ENCODE data around the gene PITPNM3.

Gene PITPNM3

DNA sequence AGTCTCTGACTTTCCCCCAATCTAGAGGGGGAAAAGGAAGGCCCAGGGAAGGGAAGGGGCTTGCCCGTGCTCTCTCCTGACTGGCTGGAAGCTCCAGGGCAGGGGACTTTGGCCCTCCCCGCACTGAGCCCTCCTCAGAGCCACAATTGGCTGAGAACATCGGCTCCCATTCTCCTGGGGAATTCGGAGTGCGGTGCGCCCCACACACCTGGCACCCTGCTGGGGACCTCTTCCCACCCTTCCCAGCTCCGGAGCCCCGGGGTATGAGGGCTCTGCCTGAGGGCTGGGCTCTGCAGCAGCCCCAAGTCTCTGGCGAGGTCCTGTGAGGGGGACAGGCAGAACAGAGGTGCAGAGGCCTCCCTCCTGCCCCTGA is 76.1 kb downstream of the PITPNM3 start:
- no peak for DNase-seq (ENCODE audit: low read depth in 2 of 2)

DNA sequence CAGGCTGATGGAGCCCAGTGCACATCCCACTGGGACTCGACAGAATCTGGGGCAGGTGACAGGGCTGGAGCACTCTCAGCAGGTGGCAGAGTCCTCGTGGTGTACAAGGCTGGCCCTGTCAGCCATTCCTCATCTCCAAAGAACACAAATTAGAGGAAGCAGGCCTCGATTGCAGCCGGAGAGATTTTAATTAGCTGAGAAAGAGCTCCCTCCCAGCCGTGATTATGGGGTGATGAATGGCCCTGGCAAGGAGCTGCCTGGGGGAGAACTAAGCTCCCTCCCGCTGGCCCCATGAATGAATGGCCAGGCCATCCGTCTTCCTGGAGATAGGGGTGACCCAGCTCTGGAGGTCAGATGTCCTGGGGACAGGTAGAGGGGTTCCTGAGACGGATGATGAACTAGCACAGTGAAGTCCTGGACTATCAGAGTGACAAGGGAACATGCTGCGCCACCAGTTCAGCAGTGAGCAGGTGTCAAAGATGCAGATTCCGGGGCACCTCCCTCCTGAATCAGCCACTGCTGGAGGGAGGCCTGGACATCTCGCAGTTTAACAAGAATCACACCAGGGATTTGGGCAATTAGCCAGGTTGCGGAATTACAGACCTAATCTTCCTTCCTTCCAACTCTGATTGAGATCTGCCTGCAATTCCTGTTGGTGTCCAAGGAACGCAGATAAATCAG is 76.6 kb downstream of the PITPNM3 start:
- no peak for DNase-seq (ENCODE audit: low read depth in 2 of 2)

DNA sequence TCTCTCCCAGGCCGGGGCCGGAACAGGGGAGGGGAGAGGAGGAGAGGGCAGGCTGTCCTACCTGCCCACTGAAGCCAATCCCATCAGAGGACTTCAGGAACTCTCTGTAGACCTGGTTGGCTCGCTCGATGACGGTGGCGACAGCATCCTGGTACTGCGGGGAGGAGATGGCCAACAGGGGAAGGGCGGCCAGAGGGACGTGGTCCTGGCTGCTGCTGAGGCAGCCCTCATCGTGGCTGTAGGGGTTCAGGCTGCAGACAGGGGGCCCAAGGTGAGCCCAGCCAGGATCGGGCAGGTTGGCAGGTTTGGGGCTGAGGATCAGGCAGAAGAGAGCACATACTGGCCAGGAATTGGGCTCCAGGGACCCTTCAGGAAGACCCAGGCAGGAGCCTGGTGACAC is 77.9 kb downstream of the PITPNM3 start:
- no peak for DNase-seq (ENCODE audit: low read depth in 2 of 2)

DNA sequence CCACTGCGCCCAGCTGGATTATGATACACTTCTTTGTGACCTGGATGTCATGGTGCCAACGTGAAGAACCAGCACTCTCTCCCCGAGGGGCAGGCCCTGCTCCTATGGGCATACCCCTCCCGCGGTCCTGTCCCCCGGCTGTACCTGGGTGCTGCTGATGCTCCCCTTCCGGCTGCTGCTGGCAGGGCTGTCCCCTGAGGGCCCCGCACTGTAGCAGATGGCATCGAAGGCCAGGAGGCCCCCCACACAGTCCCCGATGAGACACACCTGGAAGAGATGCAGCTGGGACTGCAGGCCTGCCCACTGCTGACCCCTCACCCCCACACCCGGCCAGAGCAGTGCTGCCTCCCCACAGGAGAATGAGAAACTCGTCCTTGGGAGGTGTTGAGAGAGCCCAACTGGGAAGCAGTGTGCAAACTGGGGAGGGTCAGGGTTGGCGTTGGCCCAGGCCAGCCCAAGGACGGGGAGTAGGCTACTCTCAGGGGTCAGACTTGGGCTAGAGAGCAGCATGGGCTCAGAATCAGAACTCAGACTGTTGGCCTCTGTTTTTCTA is 78.4 kb downstream of the PITPNM3 start:
- no peak for DNase-seq (ENCODE audit: low read depth in 2 of 2)

DNA sequence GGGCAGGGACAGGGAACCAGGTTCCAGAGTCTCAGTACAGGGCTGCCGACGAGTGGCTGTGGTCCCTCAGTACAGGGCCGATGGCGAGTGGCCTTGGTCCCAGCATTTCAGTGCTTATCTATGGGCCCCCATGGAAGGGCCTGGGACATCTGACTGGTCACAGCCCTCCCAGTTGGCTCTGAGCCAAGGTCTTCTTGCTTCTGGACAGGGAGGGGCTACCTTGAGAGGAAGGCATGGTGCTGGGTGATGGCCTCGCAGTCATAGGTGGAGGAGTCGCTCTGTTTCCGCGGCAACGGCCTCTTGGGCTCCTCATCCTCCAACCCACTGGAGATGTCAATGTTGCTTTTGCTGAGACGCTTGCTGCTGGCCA is 79.6 kb downstream of the PITPNM3 start:
- no peak for DNase-seq (ENCODE audit: low read depth in 2 of 2)

DNA sequence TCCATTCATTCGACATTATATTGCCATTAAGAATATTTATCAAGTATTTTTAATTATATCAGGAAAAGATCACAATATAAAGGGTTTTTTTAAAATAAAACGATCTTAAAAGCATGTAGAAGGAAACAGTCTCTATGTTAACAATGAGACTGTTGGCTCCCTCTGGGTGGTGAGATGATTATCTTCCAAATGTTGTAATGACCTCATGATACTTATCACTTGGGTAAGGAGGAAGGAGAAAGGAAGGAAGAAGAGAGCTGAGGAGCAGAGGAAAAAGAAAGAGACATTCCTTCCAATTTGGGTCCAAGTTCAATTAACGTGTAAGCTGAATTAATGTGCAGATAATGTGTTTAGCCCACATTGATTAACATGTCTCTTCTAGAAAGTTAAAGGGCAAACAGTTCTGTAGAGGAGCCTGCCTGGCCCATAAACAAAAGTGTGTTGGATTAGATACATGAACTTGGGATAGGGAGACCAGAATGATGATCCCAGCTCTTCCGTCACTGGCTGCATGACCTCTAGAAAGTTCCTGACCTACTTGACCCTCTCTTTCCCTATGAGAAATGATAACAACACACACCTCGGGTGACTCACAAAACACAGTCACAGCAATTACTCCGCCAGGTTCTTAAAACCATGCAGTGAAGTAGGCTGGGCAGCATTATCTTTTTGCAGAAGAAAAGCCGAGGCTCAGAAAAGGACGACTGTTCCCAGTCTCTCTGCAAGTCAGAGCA is 80.1 kb downstream of the PITPNM3 start:
- DNase-seq (ENCODE audit: low read depth in 2 of 2): no peak

DNA sequence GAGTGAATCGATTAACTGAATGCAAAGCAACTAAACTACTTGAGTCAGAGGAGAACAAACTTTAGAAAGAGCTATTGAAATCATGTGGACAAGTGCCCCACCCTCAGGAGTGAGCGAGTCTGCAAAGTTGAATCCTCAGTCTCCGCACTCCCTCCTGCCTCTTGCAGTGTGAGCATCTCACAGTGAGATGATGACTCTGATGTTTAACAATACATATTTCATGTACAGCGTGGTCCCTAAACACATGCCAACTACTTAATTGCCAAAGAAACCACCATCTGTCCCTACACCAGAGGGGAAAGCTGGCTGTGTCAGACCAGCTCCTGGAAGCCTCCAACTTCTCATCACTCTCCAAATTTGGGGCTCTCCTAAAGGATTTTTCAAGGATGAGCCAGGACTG is 80.9 kb downstream of the PITPNM3 start:
- DNase-seq (ENCODE audit: low read depth in 2 of 2): no peak

DNA sequence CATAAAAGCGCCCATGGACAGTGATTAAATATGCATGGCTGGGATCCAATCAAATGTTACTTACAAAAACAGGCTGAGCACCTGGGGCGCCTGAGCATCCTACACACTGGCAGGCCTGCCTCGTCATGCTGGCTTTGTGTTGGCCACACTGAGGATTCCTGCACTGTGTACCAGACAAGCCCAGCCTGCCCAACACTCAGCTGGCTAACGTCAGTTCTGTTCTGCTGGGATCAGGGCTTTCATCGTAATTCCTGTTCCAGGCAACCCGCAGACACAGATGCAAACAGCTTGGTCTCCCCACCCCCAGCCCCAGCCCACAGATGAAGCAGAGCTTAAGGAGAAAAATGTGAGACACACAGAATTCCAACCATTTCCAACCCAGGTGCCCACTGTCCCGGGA is 81.4 kb downstream of the PITPNM3 start:
- no peak for DNase-seq (ENCODE audit: low read depth in 2 of 2)

DNA sequence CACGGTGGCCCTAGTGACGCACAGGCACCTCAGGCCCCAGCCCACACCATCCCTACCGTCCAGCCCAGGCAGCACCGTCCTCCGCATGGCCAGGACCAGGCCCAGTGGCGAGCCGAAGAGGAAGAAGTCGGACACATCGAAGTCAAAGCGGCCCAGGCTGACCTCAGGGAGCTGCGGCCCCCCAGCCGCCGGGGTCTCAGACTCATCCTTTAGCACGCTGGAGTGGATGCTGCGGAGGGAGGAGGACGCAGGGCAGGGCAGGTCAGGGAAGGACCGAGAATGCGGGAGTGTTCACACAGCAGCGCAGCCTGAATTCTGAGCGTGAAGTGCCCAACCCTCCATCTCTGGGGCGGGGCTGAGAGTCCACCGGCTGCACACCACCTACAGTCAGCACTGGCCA is 82.0 kb downstream of the PITPNM3 start:
- DNase-seq (ENCODE audit: low read depth in 2 of 2): no peak

DNA sequence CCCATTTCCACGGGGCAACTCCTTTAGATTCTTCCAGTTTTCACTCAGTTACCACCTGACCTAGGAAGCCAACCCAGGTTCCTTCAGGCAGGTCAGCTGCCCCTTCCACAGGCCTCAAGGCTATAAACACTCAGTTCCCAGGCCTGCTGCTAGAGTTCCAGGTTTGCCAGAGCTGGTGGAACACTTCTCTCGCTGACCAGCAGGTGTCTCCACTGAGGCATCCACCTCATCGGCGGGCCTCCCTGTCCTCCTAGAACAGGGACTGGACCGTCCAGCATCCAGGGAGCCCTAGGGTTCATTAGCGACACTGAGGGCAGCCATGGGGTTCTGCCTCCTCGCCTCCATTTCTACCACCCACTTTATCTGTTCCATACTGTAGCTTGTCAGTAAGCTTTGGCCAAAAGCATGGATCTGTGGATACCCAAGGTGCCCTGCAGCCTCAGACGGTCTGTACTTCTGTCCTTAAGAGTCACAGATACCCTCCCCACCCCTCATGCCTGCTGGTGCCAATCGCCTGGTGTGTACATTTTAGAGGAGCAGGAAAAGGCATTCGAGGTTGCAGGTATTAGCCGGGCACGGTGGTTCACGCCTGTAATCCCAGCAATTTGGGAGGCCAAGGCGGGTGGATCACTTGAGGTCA is 83.1 kb downstream of the PITPNM3 start:
- DNase-seq (ENCODE audit: low read depth in 2 of 2): peak; percentile 43 to 56

DNA sequence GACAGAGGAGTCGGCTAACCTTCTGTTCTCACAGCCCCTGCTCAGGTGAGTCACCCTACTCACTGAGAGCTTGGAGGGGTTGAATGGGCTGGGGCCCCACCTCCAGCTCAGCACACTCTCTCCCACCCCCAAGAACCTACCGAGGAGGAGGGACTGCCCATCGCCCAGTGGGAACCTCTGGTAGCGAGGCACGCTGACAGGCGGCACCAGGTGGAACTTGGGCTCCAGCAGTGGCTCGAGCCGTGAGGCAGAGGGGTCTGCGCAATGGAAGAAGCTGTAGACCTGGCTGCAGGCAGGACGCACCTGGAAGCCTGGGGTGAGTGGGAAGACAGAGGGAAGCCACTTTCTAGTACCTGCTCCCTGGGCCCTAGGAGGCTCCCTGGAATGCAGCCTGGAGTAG is 83.8 kb downstream of the PITPNM3 start:
- no peak for DNase-seq (ENCODE audit: low read depth in 2 of 2)

DNA sequence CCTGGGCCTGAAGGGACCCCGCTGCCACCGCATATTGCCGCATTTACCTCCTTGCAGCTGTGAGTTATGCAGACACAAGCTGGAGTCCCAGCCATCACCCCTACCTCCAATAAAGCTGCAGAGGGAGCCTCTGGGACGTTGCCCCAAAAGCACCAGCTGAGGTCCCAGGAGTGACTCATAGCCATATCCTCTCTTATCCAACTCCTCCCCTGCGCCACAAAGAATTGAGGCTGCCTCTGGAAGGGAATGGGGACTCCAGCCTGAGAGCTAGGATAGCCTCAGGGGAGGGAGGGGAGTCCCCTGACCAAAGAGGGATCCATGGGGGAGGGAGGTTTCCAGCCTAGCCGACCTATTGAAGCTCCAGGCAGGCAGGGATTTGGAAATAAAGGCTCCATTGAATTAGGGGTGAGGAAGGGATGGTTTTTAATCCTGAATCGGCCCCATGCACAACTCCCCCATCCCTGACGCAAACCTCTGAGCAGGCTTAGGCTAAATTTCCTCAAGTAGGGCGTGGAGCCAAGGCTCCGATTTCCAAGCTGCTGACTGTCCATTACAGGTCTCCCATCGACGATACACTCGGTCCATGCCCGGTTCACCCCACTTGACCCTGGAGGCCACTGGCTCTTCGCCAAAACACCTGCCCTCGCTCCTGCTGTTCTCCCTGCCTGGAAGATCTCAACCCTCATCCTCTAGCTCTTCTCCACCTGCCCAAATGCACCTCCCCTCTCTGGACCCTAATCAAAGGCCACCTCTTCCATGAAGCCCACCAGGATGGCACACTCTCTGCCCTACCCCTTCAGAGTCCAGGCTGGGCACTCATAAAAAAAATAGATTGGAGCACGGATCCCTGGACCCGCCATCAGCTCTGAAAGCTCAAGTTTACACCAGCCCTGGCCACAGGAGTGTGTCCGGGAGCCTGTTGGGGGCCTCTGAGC is 84.6 kb downstream of the PITPNM3 start:
- no peak for DNase-seq (ENCODE audit: low read depth in 2 of 2)

DNA sequence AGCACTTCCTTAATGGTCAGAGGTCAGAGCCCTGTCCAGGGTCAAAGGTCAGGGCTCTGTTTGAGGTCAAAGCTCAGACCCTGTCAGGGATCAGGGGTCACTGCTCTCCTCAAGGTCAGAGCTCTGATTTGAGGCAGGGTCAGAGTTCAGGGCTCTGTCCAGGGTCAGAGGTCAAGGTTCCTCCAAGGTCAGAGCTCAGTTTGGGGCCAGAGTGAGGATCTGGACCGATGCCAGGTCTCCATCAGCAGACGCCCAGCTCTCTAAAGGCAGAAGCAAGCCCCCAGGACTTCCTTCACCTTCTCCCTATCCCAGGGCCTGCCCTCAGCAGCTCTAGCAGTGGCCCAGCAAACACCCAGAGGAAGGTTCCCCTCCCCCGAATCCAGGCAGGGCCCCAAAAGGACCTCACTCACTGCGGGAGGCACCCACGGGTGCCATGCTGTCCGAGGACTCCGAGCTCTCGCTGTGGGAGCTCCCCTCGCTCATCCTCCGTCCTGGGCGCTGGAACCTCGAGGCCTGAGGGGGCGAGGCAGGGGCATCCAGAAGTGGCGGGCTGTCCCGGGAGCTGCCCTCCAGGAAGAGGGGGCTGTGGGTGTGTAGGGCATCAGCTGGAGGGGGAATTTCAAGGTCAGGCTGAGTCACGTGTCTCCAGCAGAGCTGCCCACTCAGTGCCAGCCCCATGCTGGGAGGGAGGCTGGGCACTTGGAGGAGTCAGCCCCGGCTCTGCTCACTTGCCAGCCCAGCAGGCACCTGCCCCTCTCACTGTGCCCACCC is 85.4 kb downstream of the PITPNM3 start:
- DNase-seq (ENCODE audit: low read depth in 2 of 2): no peak

DNA sequence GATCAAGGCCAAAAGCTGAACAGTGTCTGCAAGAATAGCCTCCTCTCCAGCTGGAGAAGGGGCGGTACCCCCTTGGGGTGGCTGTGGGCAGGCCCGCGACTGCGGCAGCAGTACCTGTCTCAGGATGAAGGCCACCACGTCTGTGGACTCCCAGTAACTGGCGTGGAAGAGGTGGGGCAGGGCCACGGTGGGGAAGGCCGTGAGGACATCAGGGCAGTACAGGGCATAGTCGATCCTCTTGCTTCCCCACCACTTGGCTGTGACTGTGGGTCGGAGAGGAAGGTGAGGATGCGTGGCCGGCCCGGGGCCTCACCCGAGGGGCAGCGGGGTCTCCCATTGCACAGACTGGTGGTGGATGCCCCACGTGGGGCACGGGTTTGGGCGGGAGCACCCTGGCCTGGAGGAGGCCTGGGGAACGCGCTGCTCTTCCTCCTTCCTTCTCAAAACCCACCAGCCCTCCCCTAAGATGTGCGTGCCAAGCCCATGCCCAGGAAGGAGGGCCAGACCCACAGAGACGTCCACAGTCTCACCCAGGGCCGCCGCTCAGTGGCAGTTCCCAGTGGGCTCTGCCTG is 86.1 kb downstream of the PITPNM3 start:
- no peak for DNase-seq (ENCODE audit: low read depth in 2 of 2)

DNA sequence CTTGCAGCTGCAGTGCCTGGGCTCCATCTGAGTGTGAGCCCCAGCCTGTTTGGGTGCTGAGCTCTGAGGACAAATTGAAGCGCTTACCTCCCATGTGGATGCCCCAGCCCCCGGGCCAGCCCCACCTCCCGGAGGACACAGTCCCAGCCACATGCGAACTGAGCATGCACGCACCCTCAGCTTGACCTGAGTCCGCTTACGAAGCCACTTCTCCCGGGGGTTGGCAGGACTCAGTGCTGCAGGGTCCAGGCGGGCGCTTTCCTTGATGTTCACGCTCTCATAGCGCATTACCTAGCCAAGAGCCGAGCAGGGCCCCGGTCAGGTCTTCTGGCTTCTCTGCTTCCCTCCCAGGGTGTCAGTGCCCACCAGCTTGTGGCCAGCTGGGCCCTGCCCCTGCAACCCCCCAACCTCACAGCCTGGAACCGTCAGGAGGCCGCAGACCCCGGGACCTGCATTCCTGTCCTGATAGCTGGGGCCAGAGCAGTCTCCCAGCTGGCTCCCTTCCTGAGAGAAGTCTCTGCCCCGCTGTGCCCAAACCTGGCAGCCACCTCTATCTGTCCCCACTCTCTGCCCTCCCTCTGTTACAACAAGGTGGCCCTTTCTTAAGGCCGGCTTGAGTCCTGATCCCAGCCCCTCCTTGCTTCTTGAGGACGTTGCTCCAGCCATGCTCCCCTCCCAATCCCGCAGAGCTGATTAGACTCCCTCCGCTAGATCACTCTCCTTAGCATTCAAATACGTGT is 88.1 kb downstream of the PITPNM3 start:
- DNase-seq (ENCODE audit: low read depth in 2 of 2): no peak

DNA sequence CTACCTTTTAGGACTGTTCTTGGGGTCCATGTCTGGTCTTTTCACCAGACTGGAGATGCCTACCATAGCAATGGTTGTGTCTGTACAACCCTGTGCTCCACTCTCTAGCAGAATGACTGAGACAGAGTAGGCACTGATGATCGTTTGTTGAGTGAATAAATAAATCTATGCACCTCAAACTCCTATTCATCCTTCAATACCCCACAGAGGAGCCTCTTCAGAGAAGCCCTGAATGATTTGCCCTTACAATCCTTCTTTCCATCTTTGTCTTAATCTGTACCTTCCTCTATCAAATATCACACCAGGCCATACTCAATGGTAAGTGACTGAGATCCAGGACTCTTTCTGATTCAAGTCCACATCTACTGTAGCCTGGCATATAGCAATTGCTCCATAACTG is 88.8 kb downstream of the PITPNM3 start:
- DNase-seq (ENCODE audit: low read depth in 2 of 2): no peak

DNA sequence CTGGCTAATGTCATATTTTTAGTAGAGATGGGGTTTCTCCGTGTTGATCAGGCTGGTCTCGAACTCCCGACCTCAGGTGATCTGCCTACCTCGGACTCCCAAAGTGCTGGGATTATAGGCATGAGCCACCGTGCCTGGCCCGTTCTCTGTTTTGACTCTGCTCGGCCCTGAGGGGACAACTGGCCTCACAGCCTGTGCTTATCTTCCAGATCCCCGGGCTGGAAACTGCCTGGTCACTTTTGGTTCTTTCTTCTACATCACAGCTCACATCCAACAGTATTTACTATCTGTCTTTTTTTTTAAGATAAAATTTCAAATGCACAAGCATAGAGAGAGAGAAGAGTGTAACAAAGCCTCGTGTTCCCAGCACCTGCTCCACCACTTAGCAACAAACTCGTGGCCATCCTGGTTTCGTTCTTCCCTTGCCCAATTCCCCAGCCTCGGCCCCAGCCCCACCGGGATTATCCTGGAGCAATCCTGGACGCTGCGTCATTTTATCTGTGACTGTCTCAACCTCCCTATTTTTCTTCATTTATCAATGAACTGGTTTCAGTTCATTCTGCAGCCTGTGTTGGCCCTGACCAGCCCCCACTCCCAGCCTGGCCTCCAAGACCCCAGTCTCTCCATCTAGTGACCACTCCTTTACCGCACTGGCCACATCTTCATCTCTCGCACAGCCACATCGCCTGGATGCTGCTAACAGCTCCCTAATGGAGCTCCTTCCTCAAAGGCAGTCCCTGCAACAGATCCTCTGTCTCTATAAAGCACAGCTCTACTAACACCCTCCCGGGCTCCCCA is 91.0 kb downstream of the PITPNM3 start:
- DNase-seq (ENCODE audit: low read depth in 2 of 2): no peak

DNA sequence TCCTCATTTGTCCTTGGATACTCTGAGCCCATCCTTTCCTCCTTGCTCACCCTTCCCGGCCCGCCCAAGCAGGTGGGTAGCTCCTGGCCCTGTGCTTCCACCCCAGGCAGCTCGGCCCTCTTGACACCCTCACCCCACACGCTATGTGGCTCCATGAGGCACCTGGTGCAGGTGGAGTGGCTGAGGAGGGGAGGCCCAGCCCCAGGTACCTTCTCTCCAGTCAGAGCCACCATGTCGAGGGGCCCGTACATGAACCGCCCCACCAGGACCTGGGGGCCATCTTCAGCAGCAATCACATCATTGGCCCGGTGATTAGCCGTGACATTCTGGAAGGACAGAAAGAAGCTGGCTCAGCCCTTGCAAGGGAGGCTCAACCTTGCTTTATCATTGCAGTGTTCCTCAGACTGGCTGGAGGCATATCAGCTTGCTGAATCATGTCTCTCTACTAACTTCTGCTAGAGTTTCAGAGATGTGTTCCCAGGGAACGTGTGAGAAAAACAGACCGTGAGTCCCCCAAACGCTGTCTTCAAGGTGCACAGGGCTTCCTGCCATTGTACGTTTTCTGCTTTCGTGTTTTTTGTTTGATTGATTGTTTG is 91.8 kb downstream of the PITPNM3 start:
- DNase-seq (ENCODE audit: low read depth in 2 of 2): no peak
